Measurements from ENCODE around the gene FBLN2. TPM values are rescaled to one million over a fixed set of nuclear protein-coding genes. Genes with fewer than 3 reads are reported as not detected.

FBLN2 gene
- total RNA-seq, 2 experiments from 2014 or later, result not detected

GRCh38 chr3:13529196-13530112 is 19.5 kb upstream of the FBLN2 start:
- Mint-ChIP-seq H3K4me3 (no peak overlapping the region), H3K36me3 (ENCODE audit: low read depth) (no peaks in the 10 kb centered on the region), H3K27ac (no peak overlapping the region), H3K9me3 (no peaks in the 10 kb centered on the region), H3K27me3 (peaks cover 9% of the 10 kb centered on the region), H3K4me1 (no peaks in the 10 kb centered on the region)
- no peak for DNase-seq
- POLR2A ChIA-PET, result no interaction called here
- CTCF ChIA-PET, result no interaction called here

GRCh38 chr3:13530241-13531009 is 18.5 kb upstream of the FBLN2 start:
- H3K36me3 Mint-ChIP-seq (ENCODE audit: low read depth), result no peaks in the 10 kb centered on the region
- H3K9me3 Mint-ChIP-seq, result no peaks in the 10 kb centered on the region
- H3K27ac Mint-ChIP-seq, result no peak overlapping the region
- peaks cover 11% of the 10 kb centered on the region for H3K27me3 Mint-ChIP-seq
- ChIA-PET POLR2A (no interaction called here), CTCF (no interaction called here)
- no peak for DNase-seq
- H3K4me3 Mint-ChIP-seq, result no peak overlapping the region
- no peaks in the 10 kb centered on the region for H3K4me1 Mint-ChIP-seq

GRCh38 chr3:13532085-13532484 is 16.8 kb upstream of the FBLN2 start:
- H3K9me3 Mint-ChIP-seq, result no peaks in the 10 kb centered on the region
- peaks cover 8% of the 10 kb centered on the region for H3K4me1 Mint-ChIP-seq
- ChIA-PET CTCF (interaction anchor here (0.9 kb wide), 1 partner anchor 120 kb away, joined by 3 read pairs; no protein-coding TSS in a partner anchor), POLR2A (no interaction called here)
- H3K4me3 Mint-ChIP-seq, result no peak overlapping the region
- DNase-seq, result no peak
- no peak overlapping the region for H3K27ac Mint-ChIP-seq
- H3K36me3 Mint-ChIP-seq (ENCODE audit: low read depth), result no peaks in the 10 kb centered on the region
- H3K27me3 Mint-ChIP-seq, result peaks cover 12% of the 10 kb centered on the region

- POLR2A ChIA-PET, result no interaction called here
- no peak overlapping the region for H3K4me3 Mint-ChIP-seq
- peaks cover 17% of the 10 kb centered on the region for H3K27me3 Mint-ChIP-seq
- CTCF ChIA-PET, result no interaction called here
- no peak overlapping the region for H3K27ac Mint-ChIP-seq
- DNase-seq, result no peak
- peaks cover 9% of the 10 kb centered on the region for H3K4me1 Mint-ChIP-seq
- H3K9me3 Mint-ChIP-seq, result no peaks in the 10 kb centered on the region
- H3K36me3 Mint-ChIP-seq (ENCODE audit: low read depth), result no peaks in the 10 kb centered on the region
These were observed 16.3 kb upstream of the FBLN2 start for GRCh38 chr3:13532631-13533030.

GRCh38 chr3:13533885-13534301 is 15.0 kb upstream of the FBLN2 start:
- Mint-ChIP-seq H3K27ac (no peak overlapping the region), H3K4me3 (no peak overlapping the region), H3K36me3 (ENCODE audit: low read depth) (no peaks in the 10 kb centered on the region), H3K4me1 (peaks cover 9% of the 10 kb centered on the region), H3K27me3 (peaks cover 19% of the 10 kb centered on the region), H3K9me3 (no peaks in the 10 kb centered on the region)
- CTCF ChIA-PET, result interaction anchor here (1.0 kb wide), 1 partner anchor 37 kb away, joined by 3 read pairs; no protein-coding TSS in a partner anchor
- no peak for DNase-seq
- POLR2A ChIA-PET, result no interaction called here

GRCh38 chr3:13535526-13535875 is 13.4 kb upstream of the FBLN2 start:
- no peak overlapping the region for H3K27ac Mint-ChIP-seq
- no peaks in the 10 kb centered on the region for H3K36me3 Mint-ChIP-seq (ENCODE audit: low read depth)
- POLR2A ChIA-PET, result no interaction called here
- peaks cover 9% of the 10 kb centered on the region for H3K4me1 Mint-ChIP-seq
- CTCF ChIA-PET, result interaction anchor here (0.7 kb wide), 1 partner anchor 12 kb away, joined by 3 read pairs; no protein-coding TSS in a partner anchor
- no peak overlapping the region for H3K4me3 Mint-ChIP-seq
- DNase-seq, result no peak
- H3K9me3 Mint-ChIP-seq, result no peaks in the 10 kb centered on the region
- peaks cover 12% of the 10 kb centered on the region for H3K27me3 Mint-ChIP-seq

- Mint-ChIP-seq H3K36me3 (ENCODE audit: low read depth) (no peaks in the 10 kb centered on the region), H3K27me3 (peaks cover 14% of the 10 kb centered on the region), H3K4me1 (peaks cover 9% of the 10 kb centered on the region), H3K27ac (no peak overlapping the region), H3K9me3 (peaks cover 2% of the 10 kb centered on the region), H3K4me3 (no peak overlapping the region)
- no peak for DNase-seq
- POLR2A ChIA-PET, result no interaction called here
- CTCF ChIA-PET, result interaction anchor here (1.1 kb wide), 1 partner anchor 35 kb away, joined by 3 read pairs; no protein-coding TSS in a partner anchor
These were observed 13.0 kb upstream of the FBLN2 start for GRCh38 chr3:13535905-13536304.

GRCh38 chr3:13536432-13536831 is 12.5 kb upstream of the FBLN2 start:
- Mint-ChIP-seq H3K9me3 (peaks cover 5% of the 10 kb centered on the region), H3K4me1 (peaks cover 9% of the 10 kb centered on the region), H3K27ac (no peak overlapping the region), H3K4me3 (no peak overlapping the region), H3K36me3 (ENCODE audit: low read depth) (no peaks in the 10 kb centered on the region), H3K27me3 (peaks cover 18% of the 10 kb centered on the region)
- POLR2A ChIA-PET, result no interaction called here
- CTCF ChIA-PET, result interaction anchor here (0.6 to 1.1 kb wide), 3 partner anchors 35 to 305 kb away, joined by 3 read pairs; no protein-coding TSS in a partner anchor
- no peak for DNase-seq

GRCh38 chr3:13536832-13537231 is 12.1 kb upstream of the FBLN2 start:
- H3K36me3 Mint-ChIP-seq (ENCODE audit: low read depth), result no peaks in the 10 kb centered on the region
- no peak overlapping the region for H3K4me3 Mint-ChIP-seq
- CTCF ChIA-PET, result interaction anchor here (0.6 to 1.1 kb wide), 3 partner anchors 34 to 304 kb away, joined by 3 read pairs; no protein-coding TSS in a partner anchor
- POLR2A ChIA-PET, result no interaction called here
- no peak overlapping the region for H3K27ac Mint-ChIP-seq
- H3K4me1 Mint-ChIP-seq, result peaks cover 9% of the 10 kb centered on the region
- peaks cover 18% of the 10 kb centered on the region for H3K27me3 Mint-ChIP-seq
- H3K9me3 Mint-ChIP-seq, result peaks cover 5% of the 10 kb centered on the region
- no peak for DNase-seq

GRCh38 chr3:13537244-13537908 is 11.5 kb upstream of the FBLN2 start:
- no peak overlapping the region for H3K27ac Mint-ChIP-seq
- H3K4me3 Mint-ChIP-seq, result no peak overlapping the region
- CTCF ChIA-PET, result interaction anchor here (0.8 kb wide), 1 partner anchor 304 kb away, joined by 3 read pairs; no protein-coding TSS in a partner anchor
- H3K4me1 Mint-ChIP-seq, result peaks cover 9% of the 10 kb centered on the region
- no peak for DNase-seq
- peaks cover 22% of the 10 kb centered on the region for H3K27me3 Mint-ChIP-seq
- peaks cover 3% of the 10 kb centered on the region for H3K36me3 Mint-ChIP-seq (ENCODE audit: low read depth)
- peaks cover 10% of the 10 kb centered on the region for H3K9me3 Mint-ChIP-seq
- POLR2A ChIA-PET, result no interaction called here

- Mint-ChIP-seq H3K4me1 (peaks cover 9% of the 10 kb centered on the region), H3K9me3 (peaks cover 12% of the 10 kb centered on the region), H3K27me3 (peaks cover 23% of the 10 kb centered on the region), H3K4me3 (no peak overlapping the region), H3K27ac (no peak overlapping the region), H3K36me3 (ENCODE audit: low read depth) (peaks cover 3% of the 10 kb centered on the region)
- POLR2A ChIA-PET, result no interaction called here
- no peak for DNase-seq
- CTCF ChIA-PET, result interaction anchor here (1.2 kb wide), 1 partner anchor 40 kb away, joined by 3 read pairs; no protein-coding TSS in a partner anchor
These were observed 11.0 kb upstream of the FBLN2 start for GRCh38 chr3:13537909-13538296.

GRCh38 chr3:13538520-13539291 is 10.2 kb upstream of the FBLN2 start:
- DNase-seq, result no peak
- Mint-ChIP-seq H3K27me3 (peaks cover 25% of the 10 kb centered on the region), H3K4me3 (no peak overlapping the region), H3K9me3 (peaks cover 12% of the 10 kb centered on the region), H3K36me3 (ENCODE audit: low read depth) (peaks cover 3% of the 10 kb centered on the region), H3K4me1 (peaks cover 10% of the 10 kb centered on the region), H3K27ac (no peak overlapping the region)
- ChIA-PET POLR2A (no interaction called here), CTCF (interaction anchor here (0.8 to 1.6 kb wide), 3 partner anchors 23 to 40 kb away, joined by 3 read pairs; no protein-coding TSS in a partner anchor)

All from activated CD4-positive, alpha-beta T cell treated with anti-CD3 and anti-CD28 coated beads, Interleukin-2, amount 10 ng/mL, durations not matched to agents 7 days and 5 days (primary cell).